HepG2 (cell line): Measurements from ENCODE around the gene CCDC17. TPM values are rescaled to one million over a fixed set of nuclear protein-coding genes. Genes with fewer than 3 reads are reported as not detected.

Experiments
- ARID2 ChIP-seq: sonication (generic); formaldehyde crosslinking; IDR thresholded peaks from 2 replicates; pipeline ENCODE4 v1.8.1; 2022; ENCODE audit warnings: mild to moderate bottlenecking, missing genetic modification reagents, borderline replicate concordance
- CEBPG ChIP-seq: IDR thresholded peaks from 2 replicates; pipeline ENCODE4 v1.6.1; 2016
- EZH2 ChIP-seq: conservative IDR thresholded peaks from 2 replicates; pipeline ENCODE4 v1.6.1; 2012; ENCODE audit warnings: mild to moderate bottlenecking, low read depth, low read length, moderate library complexity
- FOXO4 ChIP-seq: sonication (generic); formaldehyde crosslinking; conservative IDR thresholded peaks from 2 replicates; pipeline ENCODE4 v1.8.1; 2023; ENCODE audit warnings: missing genetic modification reagents
- GLMP ChIP-seq: sonication (generic); formaldehyde crosslinking; IDR thresholded peaks from 2 replicates; pipeline ENCODE4 v1.9.0; 2021; ENCODE audit warnings: missing genetic modification reagents, mild to moderate bottlenecking, borderline replicate concordance
- JUND ChIP-seq: sonication (generic); formaldehyde crosslinking; IDR thresholded peaks from 2 replicates; pipeline ENCODE4 v1.8.0; 2022; ENCODE audit warnings: mild to moderate bottlenecking, missing genetic modification reagents
- KAT2B ChIP-seq: fragments of 150-350 bp; IDR thresholded peaks from 2 replicates; pipeline ENCODE4 v1.6.1; 2014; ENCODE audit warnings: low read depth, low read length, borderline replicate concordance
- KDM5B ChIP-seq: sonication (generic); formaldehyde crosslinking; IDR thresholded peaks from 2 replicates; pipeline ENCODE4 v1.4.0; 2020; ENCODE audit warnings: missing genetic modification reagents, mild to moderate bottlenecking, borderline replicate concordance
- MAFK ChIP-seq, 2 experiments: IDR thresholded peaks in 1 of 2; conservative IDR thresholded peaks in 1 of 2; 2 replicates each; pipeline ENCODE4 v1.6.1; 2011; ENCODE audit warnings: improper control_type of control experiment in 2 of 2, low read length in 2 of 2
- MEIS2 ChIP-seq: sonication (generic); formaldehyde crosslinking; IDR thresholded peaks from 2 replicates; pipeline ENCODE4 v1.9.0; 2021; ENCODE audit warnings: mild to moderate bottlenecking, missing genetic modification reagents
- MTA1 ChIP-seq: sonication (generic); formaldehyde crosslinking; IDR thresholded peaks from 2 replicates; pipeline ENCODE4 v1.4.0; 2020; ENCODE audit warnings: missing genetic modification reagents, mild to moderate bottlenecking, borderline replicate concordance
- MXD4 ChIP-seq: IDR thresholded peaks from 2 replicates; pipeline ENCODE4 v1.6.1; 2016; ENCODE audit warnings: mild to moderate bottlenecking, missing biosample characterization, missing genetic modification reagents
- MXI1 ChIP-seq: IDR thresholded peaks from 3 replicates; pipeline ENCODE4 v1.6.1; 2012; ENCODE audit warnings: low read depth, low read length, inconsistent platforms, borderline replicate concordance
- NFKB2 ChIP-seq: sonication (generic); formaldehyde crosslinking; IDR thresholded peaks from 2 replicates; pipeline ENCODE4 v1.4.0; 2020; ENCODE audit warnings: missing genetic modification reagents, borderline replicate concordance
- RARA ChIP-seq: IDR thresholded peaks from 2 replicates; pipeline ENCODE4 v1.6.1; 2016; ENCODE audit warnings: missing genetic modification reagents, missing compliant biosample characterization
- RBM39 ChIP-seq: fragments of 200-400 bp; formaldehyde crosslinking; IDR thresholded peaks from one replicate; pipeline ENCODE4 v1.6.1; 2018; ENCODE audit warnings: antibody characterized with exemption, mild to moderate bottlenecking, low read depth, low read length; ENCODE audit not compliant: poor library complexity, severe bottlenecking
- SP1 ChIP-seq, 2 experiments: fragments of 450-650 bp in 1 of 2; sonication (generic) in 1 of 2; formaldehyde crosslinking in 1 of 2; IDR thresholded peaks; 2 replicates each; pipeline versions ENCODE4 v1.4.0 to v1.6.1; 2016 to 2020; ENCODE audit warnings: missing genetic modification reagents in 1 of 2
- TAF1 ChIP-seq: sonication (generic); formaldehyde crosslinking; IDR thresholded peaks from 2 replicates; pipeline ENCODE4 v1.4.0; 2020; ENCODE audit warnings: missing genetic modification reagents
- TBP ChIP-seq: sonication (generic); formaldehyde crosslinking; IDR thresholded peaks from 2 replicates; pipeline ENCODE4 v1.5.0; 2020; ENCODE audit warnings: missing genetic modification reagents
- YEATS2 ChIP-seq: sonication (generic); formaldehyde crosslinking; IDR thresholded peaks from 2 replicates; pipeline ENCODE4 v1.4.0; 2020; ENCODE audit warnings: missing genetic modification reagents, borderline replicate concordance
- ZMYM4 ChIP-seq: sonication (generic); formaldehyde crosslinking; IDR thresholded peaks from 2 replicates; pipeline ENCODE4 v1.8.1; 2023; ENCODE audit warnings: mild to moderate bottlenecking, missing genetic modification reagents
- ZNF468 ChIP-seq: sonication (generic); formaldehyde crosslinking; IDR thresholded peaks from 2 replicates; pipeline ENCODE4 v1.8.0; 2022; ENCODE audit warnings: mild to moderate bottlenecking, moderate library complexity, missing genetic modification reagents
- ZNF644 ChIP-seq: IDR thresholded peaks from 2 replicates; pipeline ENCODE4 v1.6.1; 2016; ENCODE audit warnings: low read depth
- ZNF773 ChIP-seq: sonication (generic); formaldehyde crosslinking; IDR thresholded peaks from 2 replicates; pipeline ENCODE4 v1.4.0; 2020; ENCODE audit warnings: missing genetic modification reagents, borderline replicate concordance
- ZNF788 ChIP-seq: sonication (generic); formaldehyde crosslinking; IDR thresholded peaks from 2 replicates; pipeline ENCODE4 v1.5.0; 2020; ENCODE audit warnings: mild to moderate bottlenecking, missing genetic modification reagents, borderline replicate concordance
- ZZZ3 ChIP-seq: sonication (generic); formaldehyde crosslinking; IDR thresholded peaks from 2 replicates; pipeline ENCODE4 v1.4.0; 2020; ENCODE audit warnings: missing genetic modification reagents, mild to moderate bottlenecking, borderline replicate concordance
- polyA plus RNA-seq, 8 experiments: library from polyadenylated mRNA; depleted of rRNA in 3 of 8; stranded (reverse) in 7 of 8; unstranded in 1 of 8; fragments of >200 nt; fragmentation: Illumina TruSeq in 4 of 8; extraction: Trizol in 4 of 8; gene quantifications; 2 replicates each; pipeline versions ENCODE4 v1.2.1 to v1.2.3, GENCODE V29; 2011 to 2016; ENCODE audit warnings: low read depth in 4 of 8, missing spikeins in 1 of 8, mixed read lengths in 1 of 8; ENCODE audit not compliant: insufficient read depth in 1 of 8
- total RNA-seq, 5 experiments: library from RNA; depleted of rRNA; stranded (reverse); fragments of >200 nt; fragmentation: Illumina TruSeq; extraction: Trizol; gene quantifications; 2 replicates each; pipeline ENCODE4 v1.2.3, GENCODE V29; 2016; ENCODE audit warnings: low read depth in 1 of 5
- TF ChIP-seq, protein P1 (sequence below): sonication (generic); formaldehyde crosslinking; IDR thresholded peaks from 2 replicates; pipeline ENCODE4 v1.8.1; 2022; ENCODE audit warnings: mild to moderate bottlenecking, missing genetic modification reagents
- TF ChIP-seq, protein P2 (sequence below): sonication (generic); formaldehyde crosslinking; IDR thresholded peaks from 2 replicates; pipeline ENCODE4 v1.4.0; 2020; ENCODE audit warnings: missing genetic modification reagents

The CCDC17 gene
- total and polyA plus RNA-seq, 2 of the 13 experiments (the other 11 are each of a cell fraction or from before 2014, with no cell fraction given) = 1.5 to 3.3 TPM

DNA sequence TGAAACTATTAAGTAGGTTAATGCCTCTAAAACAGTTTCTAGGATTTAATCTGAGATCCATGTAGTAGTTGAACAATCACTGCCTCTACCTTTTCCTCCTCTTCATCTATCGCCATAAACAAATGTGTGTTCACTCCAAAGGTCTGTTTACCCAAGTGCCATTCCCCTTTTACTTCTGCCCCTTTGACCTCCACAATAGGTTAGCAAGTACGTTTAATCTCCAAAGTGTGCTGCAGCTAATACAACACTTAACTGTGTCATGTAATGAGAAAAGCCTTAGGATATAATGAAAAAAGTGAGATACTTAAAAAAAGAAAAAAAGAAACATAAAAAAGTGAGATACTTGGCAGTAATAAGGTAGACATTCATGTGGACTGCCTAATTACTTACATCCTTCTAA lies 34.3 kb upstream of the CCDC17 start (continued):
- TF ChIP-seq FOXO4 (no peak), ZMYM4 (CRISPR knock-in tag) (no peak; the same call in 1 of the 2 replicates), ZNF788 (CRISPR knock-in tag) (no peak), RBM39 (no peak), TAF1 (CRISPR knock-in tag) (no peak), MAFK (conservative IDR thresholded peaks at IDR 0.05 in 1 of 2, IDR thresholded peaks at IDR 0.05 in 1 of 2; ENCODE audit: low read length in 2 of 2) (no peak), SP1 (IDR thresholded peaks at IDR 0.05) (no peak), SP1 (CRISPR knock-in tag; IDR thresholded peaks at IDR 0.05) (no peak), MXI1 (no peak), ARID2 (CRISPR knock-in tag) (no peak), TBP (no peak), ZNF773 (CRISPR knock-in tag) (no peak), NFKB2 (CRISPR knock-in tag) (no peak), CEBPG (CRISPR knock-in tag) (0 out of 2 replicates have a peak, but pooled peaks have one; percentile 42), EZH2 (no peak), YEATS2 (CRISPR knock-in tag) (no peak), RARA (peak; percentile 91), ZNF644 (CRISPR knock-in tag) (peak; percentile 65; the same call in 1 of the 2 replicates), GLMP (CRISPR knock-in tag) (no peak), MTA1 (CRISPR knock-in tag) (no peak), MEIS2 (CRISPR knock-in tag) (no peak), MXD4 (CRISPR knock-in tag) (no peak), KAT2B (no peak), KDM5B (CRISPR knock-in tag) (no peak), ZZZ3 (CRISPR knock-in tag) (no peak), ZNF468 (CRISPR knock-in tag) (no peak), JUND (no peak)
- TF ChIP-seq, protein P1, sequence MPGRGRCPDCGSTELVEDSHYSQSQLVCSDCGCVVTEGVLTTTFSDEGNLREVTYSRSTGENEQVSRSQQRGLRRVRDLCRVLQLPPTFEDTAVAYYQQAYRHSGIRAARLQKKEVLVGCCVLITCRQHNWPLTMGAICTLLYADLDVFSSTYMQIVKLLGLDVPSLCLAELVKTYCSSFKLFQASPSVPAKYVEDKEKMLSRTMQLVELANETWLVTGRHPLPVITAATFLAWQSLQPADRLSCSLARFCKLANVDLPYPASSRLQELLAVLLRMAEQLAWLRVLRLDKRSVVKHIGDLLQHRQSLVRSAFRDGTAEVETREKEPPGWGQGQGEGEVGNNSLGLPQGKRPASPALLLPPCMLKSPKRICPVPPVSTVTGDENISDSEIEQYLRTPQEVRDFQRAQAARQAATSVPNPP = no peak
- TF ChIP-seq, protein P2, sequence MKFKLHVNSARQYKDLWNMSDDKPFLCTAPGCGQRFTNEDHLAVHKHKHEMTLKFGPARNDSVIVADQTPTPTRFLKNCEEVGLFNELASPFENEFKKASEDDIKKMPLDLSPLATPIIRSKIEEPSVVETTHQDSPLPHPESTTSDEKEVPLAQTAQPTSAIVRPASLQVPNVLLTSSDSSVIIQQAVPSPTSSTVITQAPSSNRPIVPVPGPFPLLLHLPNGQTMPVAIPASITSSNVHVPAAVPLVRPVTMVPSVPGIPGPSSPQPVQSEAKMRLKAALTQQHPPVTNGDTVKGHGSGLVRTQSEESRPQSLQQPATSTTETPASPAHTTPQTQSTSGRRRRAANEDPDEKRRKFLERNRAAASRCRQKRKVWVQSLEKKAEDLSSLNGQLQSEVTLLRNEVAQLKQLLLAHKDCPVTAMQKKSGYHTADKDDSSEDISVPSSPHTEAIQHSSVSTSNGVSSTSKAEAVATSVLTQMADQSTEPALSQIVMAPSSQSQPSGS (CRISPR knock-in tag) = no peak
